Stimulated activated CD4-positive, alpha-beta T cell treated with anti-CD3 and anti-CD28 coated beads, TNF-alpha, amount 100 ng/mL, for 4 hours (primary cell): ENCODE results near the gene DNAH11.
"Not testable (repeated sequence)": the region's sequence is repeated elsewhere in the genome, so short reads cannot be mapped to it uniquely, and the experiment has no call there.

Source experiments
- DNase-seq, 3 experiments: peaks; one replicate each; pipeline ENCODE4 v3.0.0-alpha.2; 2020; ENCODE audit warnings: low read depth in 3 of 3

DNAH11 gene

DNA sequence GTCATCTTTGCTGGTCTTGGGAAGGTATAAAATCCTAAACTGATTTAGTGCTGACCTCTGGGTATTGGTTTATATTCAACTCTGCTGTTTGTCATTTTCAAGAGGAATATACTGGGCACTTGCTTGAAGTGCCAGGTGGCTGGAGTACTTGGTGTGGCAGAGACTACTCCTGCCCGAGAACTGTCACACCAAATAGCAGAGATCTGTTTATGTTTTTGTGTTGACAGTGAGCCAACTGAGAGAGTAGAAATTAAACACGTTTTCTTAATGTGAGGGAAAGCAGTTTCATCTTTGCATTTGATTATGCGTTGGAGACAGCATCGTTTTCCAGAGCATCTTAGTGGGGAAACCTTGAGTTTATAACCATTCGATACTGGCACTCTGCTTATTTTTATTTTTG, 228.4 kb downstream of the DNAH11 start:
- no peak for DNase-seq

- no peak for DNase-seq
These were observed 229.2 kb downstream of the DNAH11 start for GRCh38 chr7:21771906-21772610.

- DNase-seq = no peak
These were observed 230.5 kb downstream of the DNAH11 start for GRCh38 chr7:21773326-21773725.

GRCh38 chr7:21777921-21778320, 235.1 kb downstream of the DNAH11 start:
- DNase-seq = no peak

GRCh38 chr7:21778953-21779352, 236.1 kb downstream of the DNAH11 start:
- DNase-seq = no peak

- no peak for DNase-seq
These were observed 240.2 kb downstream of the DNAH11 start for GRCh38 chr7:21782996-21783395.

DNA sequence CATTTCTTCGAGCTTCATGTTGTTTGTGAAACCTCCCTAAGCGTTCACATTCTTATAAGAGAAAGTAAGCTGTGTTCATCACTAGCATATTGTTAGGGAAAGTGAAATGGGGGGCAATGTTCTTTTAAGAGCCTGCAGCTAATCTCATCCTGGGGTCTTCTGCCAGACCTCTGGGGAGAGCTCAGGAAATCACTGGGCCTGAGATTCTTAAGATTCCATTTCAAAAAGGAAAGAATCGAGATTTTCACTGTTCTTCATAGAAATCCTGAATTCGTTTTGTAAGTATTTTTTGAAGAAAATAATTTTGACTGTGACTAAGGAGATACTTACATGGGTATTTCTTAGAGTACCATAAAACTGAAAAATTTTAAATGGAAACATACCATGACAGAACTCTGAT, 242.2 kb downstream of the DNAH11 start:
- no peak for DNase-seq

- DNase-seq = no peak
These were observed 263.0 kb downstream of the DNAH11 start for GRCh38 chr7:21805791-21806190.

DNA sequence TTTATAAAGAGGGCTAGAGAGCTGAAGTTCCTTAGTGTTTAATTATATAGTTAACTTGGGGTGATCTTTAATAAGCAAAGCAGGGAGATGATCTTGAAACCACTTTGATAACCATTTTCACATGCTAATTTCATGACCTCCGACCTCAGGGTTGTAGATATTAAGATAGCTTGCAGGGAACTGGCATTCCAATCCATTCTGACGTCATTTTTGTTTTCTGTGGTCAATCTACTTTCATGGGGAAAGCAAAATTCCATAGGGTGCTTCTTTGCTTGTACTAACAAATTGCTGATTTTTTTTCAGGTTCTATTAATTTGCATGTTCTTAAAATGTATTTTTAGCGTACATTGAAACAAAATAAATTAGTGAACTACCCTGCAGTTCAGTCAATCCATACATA, 263.5 kb downstream of the DNAH11 start:
- no peak for DNase-seq

- DNase-seq = no peak
These were observed 276.2 kb downstream of the DNAH11 start for GRCh38 chr7:21819048-21819447.

GRCh38 chr7:21828841-21829240, 286.0 kb downstream of the DNAH11 start:
- DNase-seq = no peak

DNA sequence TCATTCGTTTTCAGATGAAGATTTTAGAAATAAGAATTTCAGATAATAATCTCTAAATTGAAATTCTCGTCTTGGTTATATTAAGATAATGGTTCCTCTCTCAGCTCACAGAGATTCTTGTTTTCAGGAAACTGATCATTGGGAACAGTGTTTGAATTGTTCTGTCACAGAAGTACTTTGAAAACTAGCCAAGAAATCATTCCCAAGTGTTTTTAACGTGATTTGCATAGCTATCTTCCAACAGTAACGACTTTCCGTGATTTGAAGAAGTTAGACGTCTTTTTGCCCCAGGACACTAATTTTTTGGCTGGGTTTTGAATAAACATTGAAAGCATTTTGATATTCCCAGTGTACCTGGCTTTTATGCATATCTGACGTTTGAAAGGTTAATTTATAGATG, 286.9 kb downstream of the DNAH11 start:
- no peak for DNase-seq

DNA sequence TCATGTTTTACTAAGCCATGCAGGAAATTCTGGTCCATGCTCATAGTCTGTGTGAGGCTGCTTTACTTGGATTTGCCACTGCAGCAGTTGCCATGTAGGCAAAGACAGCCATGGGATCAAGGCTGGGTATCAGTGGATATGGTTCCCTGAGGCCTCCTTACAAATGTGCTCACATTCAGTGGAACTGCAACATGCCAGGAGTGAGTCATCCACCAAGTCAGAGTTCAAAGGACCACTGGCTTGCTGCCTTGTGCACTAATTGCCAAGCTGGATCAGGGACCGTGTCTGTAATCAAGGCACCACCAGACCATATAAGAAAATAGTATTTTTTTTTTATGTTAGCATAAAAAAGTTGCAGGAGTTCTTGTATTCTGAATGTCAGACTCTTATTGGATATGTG, 301.9 kb downstream of the DNAH11 start:
- DNase-seq = no peak

DNA sequence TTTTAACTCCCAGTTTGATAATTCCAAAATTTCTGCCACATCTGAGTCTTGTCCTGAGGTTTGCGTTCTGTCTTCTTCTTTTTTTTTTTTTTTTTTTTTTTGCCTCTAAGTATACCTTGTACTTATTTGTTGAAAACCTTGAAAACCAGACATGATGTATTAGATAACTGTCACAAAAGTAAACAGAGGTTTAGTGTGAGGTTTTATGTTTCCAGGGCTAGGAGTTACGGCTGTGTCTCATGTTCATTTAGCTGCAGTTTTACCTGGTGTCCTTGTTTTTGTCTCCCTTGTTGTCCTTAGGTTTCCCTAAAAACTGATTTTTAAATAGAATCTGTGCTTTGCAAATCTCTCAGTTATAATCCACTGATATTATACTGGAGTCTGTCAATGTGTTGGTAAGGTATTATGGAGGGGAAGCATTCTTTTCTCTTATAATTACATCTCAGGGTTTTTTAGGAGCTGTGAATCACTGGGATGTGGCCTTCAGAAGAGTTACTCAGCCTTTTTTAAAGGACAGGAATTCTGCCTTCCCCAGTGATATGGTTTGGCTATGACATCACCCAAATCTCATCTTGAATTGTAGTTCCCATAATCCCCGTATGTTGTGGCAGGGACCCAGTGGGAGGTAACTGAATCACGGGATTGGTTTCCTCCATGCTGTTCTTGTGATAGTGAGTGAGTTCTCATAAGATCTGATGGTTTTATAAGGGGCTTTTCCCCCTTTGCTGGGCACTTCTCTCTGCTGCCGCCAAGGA, 307.9 kb downstream of the DNAH11 start:
- DNase-seq = no peak

DNA sequence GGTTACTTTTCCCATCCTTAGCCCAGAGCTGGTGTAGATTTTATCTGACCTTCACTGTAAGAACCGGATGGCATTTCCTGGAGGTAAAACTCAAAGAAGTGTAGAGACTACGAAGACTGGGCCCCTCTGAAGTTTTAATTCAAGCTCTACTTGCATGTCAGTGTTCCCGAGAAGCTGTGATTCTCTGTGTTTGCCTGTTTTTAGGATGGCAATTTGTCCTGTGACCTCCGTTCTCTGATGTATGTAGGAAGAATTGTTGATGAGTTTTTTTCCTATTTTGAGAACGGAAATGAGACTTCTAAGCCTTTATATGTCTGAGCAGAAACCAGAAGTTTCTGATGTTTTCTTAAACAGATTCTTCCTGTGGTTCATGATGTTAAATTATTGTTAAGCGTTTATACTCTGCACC, 308.7 kb downstream of the DNAH11 start:
- DNase-seq = no peak

DNA sequence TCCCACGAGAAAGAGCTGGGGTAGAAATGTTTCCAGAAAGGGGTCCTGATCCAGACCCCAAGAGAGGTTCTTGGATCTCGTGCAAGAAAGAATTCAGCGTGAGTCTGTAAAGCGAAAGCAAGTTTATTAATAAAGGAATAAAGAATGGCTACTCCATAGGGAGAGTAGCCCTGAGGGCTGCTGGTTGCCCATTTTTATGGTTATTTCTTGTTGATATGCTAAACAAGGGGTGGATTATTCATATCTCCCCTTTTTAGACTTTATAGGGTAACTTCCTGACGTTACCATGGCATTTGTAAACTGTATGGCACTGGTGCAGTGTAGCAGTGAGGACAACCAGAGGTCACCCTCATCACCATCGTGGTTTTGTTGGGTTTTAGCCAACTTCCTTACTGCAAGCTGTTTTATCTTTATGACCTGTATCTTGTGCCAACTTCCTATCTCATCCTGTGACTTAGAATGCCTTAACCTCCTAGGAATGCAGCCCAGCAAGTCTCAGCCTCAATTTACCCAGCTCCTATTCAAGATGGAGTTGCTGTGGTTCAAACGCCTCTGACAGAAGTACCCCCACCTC, 322.9 kb downstream of the DNAH11 start:
- not testable (repeated sequence) for DNase-seq

- DNase-seq = no peak
These were observed 323.9 kb downstream of the DNAH11 start for GRCh38 chr7:21866731-21867130.

DNA sequence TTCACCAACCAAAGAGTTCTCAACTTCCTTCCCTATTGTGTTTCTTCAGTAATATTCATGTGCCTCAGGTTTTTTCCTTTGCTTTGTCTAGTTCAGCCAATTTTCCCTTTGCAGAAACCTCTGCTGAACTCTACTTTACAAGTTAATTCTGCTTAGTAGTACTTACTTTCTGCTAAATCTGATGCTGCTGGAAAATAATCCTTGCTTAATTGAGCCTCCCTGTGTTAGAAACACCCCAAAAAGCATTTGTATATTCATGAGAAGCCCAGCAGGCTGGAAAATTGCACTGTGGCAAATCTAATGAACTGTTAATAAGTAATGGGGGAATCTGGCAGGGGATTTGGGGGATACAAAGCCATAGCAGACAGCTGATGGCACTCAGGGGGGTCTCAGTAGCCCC, 324.4 kb downstream of the DNAH11 start:
- no peak for DNase-seq

DNA sequence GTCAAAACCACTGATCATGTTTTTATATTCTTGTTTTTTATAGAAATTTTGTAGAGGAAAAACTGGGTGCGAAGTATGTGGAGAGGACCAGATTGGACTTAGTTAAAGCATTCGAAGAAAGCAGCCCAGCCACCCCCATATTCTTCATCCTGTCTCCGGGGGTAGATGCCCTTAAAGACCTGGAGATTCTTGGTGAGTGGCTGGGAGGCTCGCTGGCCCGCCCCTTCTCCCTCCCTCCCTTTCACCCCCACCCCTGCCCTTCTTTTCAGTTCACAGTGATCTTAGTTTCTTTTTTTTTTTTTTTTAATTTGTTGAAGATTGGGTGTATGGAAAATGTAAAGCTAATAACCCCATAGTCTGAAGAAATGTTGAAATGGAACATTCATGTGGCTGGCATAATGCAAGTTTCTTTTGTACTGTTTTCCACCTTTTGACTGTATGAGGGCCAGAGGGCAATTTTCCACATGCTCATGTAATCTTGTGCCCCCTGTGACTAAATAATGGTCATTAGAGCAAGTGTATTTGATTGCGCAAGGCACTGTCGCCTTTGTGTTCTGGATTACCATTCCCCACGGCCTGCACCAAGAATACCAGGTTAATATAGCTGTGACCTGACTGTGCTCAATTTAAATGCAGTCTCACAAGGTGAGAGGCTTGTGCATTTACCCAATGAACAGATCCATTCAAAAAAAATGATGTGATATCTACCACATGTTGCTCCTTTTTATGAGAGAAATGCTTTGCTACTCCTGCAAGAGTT, 325.2 kb downstream of the DNAH11 start:
- DNase-seq = no peak

DNA sequence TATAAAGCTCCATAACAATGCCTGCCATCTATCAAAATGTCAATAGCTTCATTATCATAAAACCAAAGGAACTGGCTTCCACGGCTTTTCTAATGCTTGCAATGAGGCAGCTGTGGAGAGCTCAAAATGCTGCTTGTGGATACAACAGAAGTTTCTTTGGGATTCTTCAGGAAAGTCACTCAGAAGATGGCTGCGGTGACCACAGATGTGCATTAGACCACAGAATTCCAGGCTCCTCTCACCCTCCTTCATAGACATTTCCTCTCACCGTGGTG, 325.7 kb downstream of the DNAH11 start:
- DNase-seq = no peak

GRCh38 chr7:21869785-21870402, 327.1 kb downstream of the DNAH11 start:
- DNase-seq = no peak

DNA sequence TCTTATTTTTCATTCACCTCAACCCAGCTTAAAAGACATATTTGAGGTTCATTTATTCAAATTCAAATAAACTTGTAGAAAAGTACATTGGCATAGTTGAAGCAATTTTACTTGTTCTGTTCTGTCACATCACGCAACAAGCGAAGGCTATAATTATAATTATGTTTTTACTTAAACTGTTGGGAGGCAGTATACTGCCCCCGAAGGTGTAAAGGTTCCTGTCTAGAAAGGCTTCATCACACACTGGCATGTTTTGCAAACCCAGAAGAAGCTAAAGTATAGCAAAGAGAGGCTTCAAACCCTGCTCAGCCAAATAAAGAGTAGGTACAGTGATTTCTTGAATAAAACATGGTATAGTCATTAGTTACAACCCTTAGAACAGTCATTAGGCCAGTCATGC, 340.2 kb downstream of the DNAH11 start:
- DNase-seq = no peak
